Testis (tissue), 3 donors: ENCODE results near the gene AMT. TPM values are rescaled to one million over a fixed set of nuclear protein-coding genes. Genes with fewer than 3 reads are reported as not detected.

Source experiments
- DNase-seq: peaks from one replicate; pipeline ENCODE4 v3.0.0-alpha.2; 2019
- H3K27ac ChIP-seq, 2 donors: fragments of 200-600 bp; sonication (generic); one replicate each; pipeline ENCODE4 v1.5.1; 2019
- H3K27me3 ChIP-seq: fragments of 200-600 bp; sonication (generic); one replicate; pipeline ENCODE4 v1.5.1; 2019
- H3K36me3 ChIP-seq: fragments of 200-600 bp; sonication (generic); one replicate; pipeline ENCODE4 v1.5.1; 2017; ENCODE audit warnings: low read depth; ENCODE audit errors: missing control alignments
- H3K4me1 ChIP-seq: fragments of 200-600 bp; sonication (generic); one replicate; pipeline ENCODE4 v1.5.1; 2019
- H3K4me3 ChIP-seq, 2 donors: fragments of 200-600 bp; sonication (generic); one replicate each; pipeline ENCODE4 v1.5.1; 2017 to 2019
- H3K9me3 ChIP-seq: fragments of 200-600 bp; sonication (generic); one replicate; pipeline ENCODE4 v1.5.1; 2017
- CTCF ChIP-seq, 3 experiments: fragments of 450-650 bp in 2 of 3; fragments of 200-600 bp in 1 of 3; sonication (generic) in 1 of 3; IDR thresholded peaks; one replicate each; pipeline ENCODE4 v1.5.1; 2016 to 2019; ENCODE audit warnings: antibody characterized with exemption in 3 of 3, mild to moderate bottlenecking in 2 of 3, moderate library complexity in 1 of 3
- POLR2A ChIP-seq: fragments of 450-650 bp; IDR thresholded peaks from one replicate; pipeline ENCODE4 v1.6.1; 2017; ENCODE audit warnings: antibody characterized with exemption, mild to moderate bottlenecking, moderate library complexity
- WGBS, 2 donors: methylation state at CpG; one replicate each; pipeline ENCODE4 v1.1.5; 2018; 5-methylcytosine and 5-hydroxymethylcytosine counted together
- intact Hi-C: fragments of 100-400 bp; cut with DNase I; formaldehyde crosslinking; loops from one replicate; pipeline ENCODE4 v1.15.1; 2023; ENCODE audit warnings: low total_unique reads
- polyA plus RNA-seq: library from polyadenylated mRNA; stranded (reverse); fragments of 350-450 nt; fragmentation: Illumina TruSeq; extraction: RNeasy Lipid Tissue Mini Kit (QIAGEN cat#74804); gene quantifications from one replicate; pipeline ENCODE4 v1.2.3, GENCODE V29; 2014; ENCODE audit warnings: low read depth, low replicate concordance; ENCODE audit not compliant: insufficient read depth
- small RNA-seq, 2 donors: library from RNA; depleted of rRNA; stranded (forward); fragments of <200 nt; gene quantifications; one replicate each; pipeline ENCODE3, GENCODE V24; 2016
- total RNA-seq, 2 donors: library from RNA; depleted of rRNA; stranded (reverse); fragments of >200 nt; gene quantifications; one replicate each; pipeline ENCODE4 v1.2.3, GENCODE V29; 2016

Gene AMT
- total and polyA plus RNA-seq, 3 donors from 2014 or later = 3.8 to 10.4 (median 9.1) TPM

- Histone ChIP-seq H3K27ac (no peak overlapping the region), H3K36me3 (no peaks in the 10 kb centered on the region), H3K27me3 (no peaks in the 10 kb centered on the region), H3K4me1 (peaks cover 6% of the 10 kb centered on the region), H3K9me3 (no peaks in the 10 kb centered on the region), H3K4me3 (no peak overlapping the region)
- intact Hi-C loops = no loop called here
- WGBS, 2 donors = 72 to 77% methylated on average over 11 of the region's 11 CpGs
- no peak for TF ChIP-seq CTCF (IDR thresholded peaks at IDR 0.05)
- no peak for TF ChIP-seq POLR2A
- peak; percentile 23 for DNase-seq
Observed at GRCh38 chr3:49378249-49378895, 43.9 kb downstream of the AMT start.

- Histone ChIP-seq H3K4me3 (no peak overlapping the region), H3K9me3 (no peaks in the 10 kb centered on the region), H3K27ac (no peak overlapping the region), H3K27me3 (no peaks in the 10 kb centered on the region), H3K36me3 (no peaks in the 10 kb centered on the region), H3K4me1 (peaks cover 6% of the 10 kb centered on the region)
- intact Hi-C loops = no loop called here
- DNase-seq = no peak
- TF ChIP-seq CTCF (IDR thresholded peaks at IDR 0.05) = no peak
- no peak for TF ChIP-seq POLR2A
- 83 to 88% methylated on average over 1 of the region's 1 CpG for WGBS, 2 donors
Observed at GRCh38 chr3:49377483-49377882, 44.8 kb downstream of the AMT start.

DNA sequence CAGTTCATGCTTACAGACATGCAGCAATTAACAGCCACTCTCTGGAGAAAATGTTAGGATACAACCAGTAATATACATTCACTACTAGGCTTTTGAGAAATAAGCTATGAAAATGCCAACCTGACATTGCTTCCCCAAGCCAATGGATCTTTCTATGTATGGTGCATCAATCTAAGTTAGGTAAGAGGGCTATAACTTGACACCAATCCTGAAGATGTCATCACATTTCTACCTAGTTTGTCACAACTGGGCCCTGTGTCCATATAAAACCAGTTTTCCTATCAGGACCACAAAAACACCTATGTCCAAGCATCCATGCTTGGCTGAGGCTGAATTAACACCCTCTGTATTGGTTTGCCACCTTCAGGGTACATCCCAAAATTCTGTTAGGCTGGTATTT, 50.3 kb downstream of the AMT start:
- no peaks in the 10 kb centered on the region for H3K27me3 ChIP-seq

GRCh38 chr3:49370585-49371290, 51.5 kb downstream of the AMT start:
- WGBS, 2 donors = 89 to 91% methylated on average over 6 of the region's 6 CpGs
- no peaks in the 10 kb centered on the region for H3K4me1 ChIP-seq
- H3K4me3 ChIP-seq = no peak overlapping the region
- no peaks in the 10 kb centered on the region for H3K9me3 ChIP-seq
- DNase-seq = no peak
- H3K27ac ChIP-seq = no peak overlapping the region
- no peaks in the 10 kb centered on the region for H3K27me3 ChIP-seq
- no peaks in the 10 kb centered on the region for H3K36me3 ChIP-seq
- intact Hi-C loops = no loop called here
- TF ChIP-seq POLR2A (no peak), CTCF (IDR thresholded peaks at IDR 0.05) (no peak)

More for the DNA sequence above, 50.3 kb downstream of the AMT start:
- no peaks in the 10 kb centered on the region for H3K4me1 ChIP-seq
- intact Hi-C loops = no loop called here
- H3K27ac ChIP-seq = no peak overlapping the region
- TF ChIP-seq CTCF (IDR thresholded peaks at IDR 0.05) = no peak
- TF ChIP-seq POLR2A = no peak
- H3K36me3 ChIP-seq = no peaks in the 10 kb centered on the region
- H3K4me3 ChIP-seq = no peak overlapping the region
- DNase-seq = no peak
- no peaks in the 10 kb centered on the region for H3K9me3 ChIP-seq

Small RNAs within 50 kb of the gene (small RNA-seq; reads per million reads assigned to genes)
- gene RNA5SP130 = 0 to 0.09 reads per million in 2 donors

Other genes with a start within 250 kb of the AMT start
- 10 to 100 TPM; 14.1 to 25.9 TPM for gene C3orf62, start 145.2 kb downstream of the AMT start, total RNA-seq
- 48.6 TPM for gene C3orf62, start 145.2 kb downstream of the AMT start, polyA plus RNA-seq
- gene USP4, start 82.4 kb downstream of the AMT start, total RNA-seq = 10 to 100 TPM; 48.0 to 72.0 TPM
- 95.1 TPM for gene USP4, start 82.4 kb downstream of the AMT start, polyA plus RNA-seq
- 100 to 1,000 TPM; 123 to 207 TPM for gene GPX1, start 64.1 kb downstream of the AMT start, total RNA-seq
- 129 TPM for gene GPX1, start 64.1 kb downstream of the AMT start, polyA plus RNA-seq
- gene RHOA, start 10.5 kb downstream of the AMT start, total RNA-seq = 100 to 1,000 TPM; 207 to 252 TPM
- 331 TPM for gene RHOA, start 10.5 kb downstream of the AMT start, polyA plus RNA-seq
- gene TCTA, start 10.1 kb downstream of the AMT start, total RNA-seq = 10 to 100 TPM; 31.6 to 36.1 TPM
- gene TCTA, start 10.1 kb downstream of the AMT start, polyA plus RNA-seq = 33.6 TPM
- gene NICN1, start 6.9 kb upstream of the AMT start, total RNA-seq = 10 to 100 TPM; 15.1 to 19.4 TPM
- 40.9 TPM for gene NICN1, start 6.9 kb upstream of the AMT start, polyA plus RNA-seq
- 100 to 1,000 TPM; 169 to 216 TPM for gene DAG1, start 47.8 kb upstream of the AMT start, total RNA-seq
- 85.8 TPM for gene DAG1, start 47.8 kb upstream of the AMT start, polyA plus RNA-seq
- gene BSN, start 132.0 kb upstream of the AMT start, total RNA-seq = 10 to 100 TPM; 18.9 to 25.3 TPM
- 9.9 TPM for gene BSN, start 132.0 kb upstream of the AMT start, polyA plus RNA-seq